GM23248 (cell line): ENCODE measurements around the gene LPCAT2. TPM values are rescaled to one million over a fixed set of nuclear protein-coding genes. Genes with fewer than 3 reads are reported as not detected.

Source experiments
- DNase-seq: peaks from one replicate; pipeline ENCODE4 v3.0.0-alpha.2; 2015
- H2AFZ ChIP-seq: fragments of 200-600 bp; sonication (generic); 2 replicates; pipeline ENCODE4 v1.6.1; 2016; ENCODE audit warnings: antibody characterized with exemption
- H3F3A ChIP-seq: fragments of 200-600 bp; sonication (generic); 2 replicates; pipeline ENCODE4 v1.6.1; 2016; ENCODE audit warnings: mild to moderate bottlenecking, antibody characterized with exemption, mixed run types; ENCODE audit not compliant: insufficient read depth
- H3K27ac ChIP-seq: fragments of 200-600 bp; sonication (generic); 2 replicates; pipeline ENCODE4 v1.5.1; 2016; ENCODE audit warnings: mild to moderate bottlenecking
- H3K27me3 ChIP-seq: fragments of 200-600 bp; sonication (generic); replicated peaks from 2 replicates; pipeline ENCODE4 v1.6.1; 2016; ENCODE audit warnings: mild to moderate bottlenecking; ENCODE audit not compliant: insufficient read depth
- H3K36me3 ChIP-seq: fragments of 200-600 bp; sonication (generic); 2 replicates; pipeline ENCODE4 v1.6.1; 2016; ENCODE audit warnings: low read depth, mild to moderate bottlenecking
- H3K4me1 ChIP-seq: fragments of 200-600 bp; sonication (generic); 2 replicates; pipeline ENCODE4 v1.6.1; 2016; ENCODE audit warnings: mild to moderate bottlenecking; ENCODE audit not compliant: insufficient read depth
- H3K4me2 ChIP-seq: fragments of 200-600 bp; sonication (generic); one replicate; pipeline ENCODE4 v1.6.1; 2016; ENCODE audit warnings: mild to moderate bottlenecking; ENCODE audit not compliant: unreplicated experiment
- H3K4me3 ChIP-seq: fragments of 200-600 bp; sonication (generic); 2 replicates; pipeline ENCODE4 v1.5.1; 2016; ENCODE audit warnings: mild to moderate bottlenecking
- H3K79me2 ChIP-seq: fragments of 200-600 bp; sonication (generic); 2 replicates; pipeline ENCODE4 v1.6.1; 2016; ENCODE audit warnings: mild to moderate bottlenecking; ENCODE audit not compliant: insufficient read depth
- H3K9ac ChIP-seq: fragments of 200-600 bp; sonication (generic); 2 replicates; pipeline ENCODE4 v1.6.1; 2016; ENCODE audit warnings: mild to moderate bottlenecking
- H3K9me2 ChIP-seq: fragments of 200-600 bp; sonication (generic); 2 replicates; pipeline ENCODE4 v1.6.1; 2016; ENCODE audit warnings: mixed run types, mild to moderate bottlenecking, moderate library complexity; ENCODE audit not compliant: insufficient read depth
- H3K9me3 ChIP-seq: fragments of 200-600 bp; sonication (generic); one replicate; pipeline ENCODE4 v1.6.1; 2017; ENCODE audit warnings: low read depth
- H4K20me1 ChIP-seq: fragments of 200-600 bp; sonication (generic); 2 replicates; pipeline ENCODE4 v1.6.0; 2016; ENCODE audit not compliant: insufficient read depth
- EZH2 ChIP-seq: fragments of 200-600 bp; sonication (generic); IDR thresholded peaks from 2 replicates; pipeline ENCODE4 v1.6.1; 2018; ENCODE audit warnings: antibody characterized with exemption, mild to moderate bottlenecking; ENCODE audit not compliant: insufficient read depth, poor library complexity, severe bottlenecking
- EZH2phosphoT487 ChIP-seq: fragments of 200-600 bp; sonication (generic); IDR thresholded peaks from 2 replicates; pipeline ENCODE4 v1.6.1; 2018; ENCODE audit warnings: antibody characterized with exemption, moderate library complexity, mild to moderate bottlenecking, low read depth; ENCODE audit not compliant: insufficient read depth
- WGBS, 2 experiments: methylation state at CpG; one replicate each; pipeline ENCODE4 v1.1.6; 2015 to 2017; ENCODE audit warnings: low lambda C conversion rate in 2 of 2, low coverage in 1 of 2; ENCODE audit errors: missing lambda C conversion rate in 2 of 2; 5-methylcytosine and 5-hydroxymethylcytosine counted together
- in situ Hi-C: fragments of 300-500 bp; cut with MboI; formaldehyde crosslinking; loops from 2 replicates; pipeline ENCODE4 v1.15.0; 2020
- polyA plus RNA-seq: library from polyadenylated mRNA; unstranded; fragments of >200 nt; fragmentation: Nextera tagmentation; extraction: Ambion mirVana; gene quantifications from 2 replicates; pipeline ENCODE4 v1.2.1, GENCODE V29; 2016
- total RNA-seq: library from RNA; depleted of rRNA; stranded (reverse); fragments of >200 nt; shearing (Covaris generic); gene quantifications from 2 replicates; pipeline ENCODE4 v1.2.3, GENCODE V29; 2014

The LPCAT2 gene
- total and polyA plus RNA-seq, 2 experiments from 2014 or later, result 11.4 to 12.4 TPM

DNA sequence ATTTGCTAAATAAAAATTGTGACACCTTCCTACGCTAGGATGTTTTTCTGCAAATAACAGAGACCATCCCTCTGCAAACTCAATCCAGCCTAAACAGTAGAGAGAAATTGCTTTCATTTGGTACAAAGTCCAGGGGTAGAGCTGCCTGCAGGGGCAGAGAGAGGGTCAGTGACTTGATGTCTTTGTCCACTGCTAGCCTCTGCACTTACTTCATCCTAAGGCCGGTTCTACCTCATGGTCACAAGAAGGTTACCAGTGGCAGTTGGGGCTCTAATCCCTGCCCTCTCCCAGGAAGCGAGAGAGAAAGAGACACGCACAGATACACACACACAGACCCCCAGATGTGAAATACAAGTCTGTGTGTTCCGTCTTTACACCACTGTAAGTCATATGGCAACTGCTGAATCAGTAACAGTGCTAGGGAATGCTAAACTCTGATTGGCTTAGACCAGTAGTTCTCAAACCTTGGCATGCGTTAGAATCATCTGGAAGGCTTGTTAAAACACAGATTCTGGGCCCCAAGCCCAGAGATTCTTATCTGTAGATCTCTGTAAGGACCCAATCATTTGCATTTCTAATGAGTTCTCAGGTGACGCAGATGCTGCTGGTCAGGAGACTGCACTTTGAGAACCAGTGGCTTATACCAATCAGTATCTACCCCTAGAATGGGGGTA, 13.1 kb upstream of the LPCAT2 start:
- Histone ChIP-seq H3K27me3 (no peaks in the 10 kb centered on the region), H4K20me1 (no peaks in the 10 kb centered on the region), H3K4me3 (no peak overlapping the region), H2AFZ (no peak overlapping the region), H3K4me1 (peaks cover 72% of the 10 kb centered on the region), H3K9me2 (no peaks in the 10 kb centered on the region), H3K4me2 (peak overlapping the region; percentile 21), H3K36me3 (peaks cover 64% of the 10 kb centered on the region), H3K79me2 (peaks cover 11% of the 10 kb centered on the region), H3K9me3 (no peaks in the 10 kb centered on the region), H3F3A (peaks cover 86% of the 10 kb centered on the region), H3K27ac (peak overlapping the region; percentile 96), H3K9ac (peak overlapping the region; percentile 71)
- in situ Hi-C loops, result loop anchor here (25.0 kb wide), 1 partner anchor 867 kb away; no protein-coding TSS in a partner anchor
- peak; percentile 92 for DNase-seq
- TF ChIP-seq EZH2 (no peak), EZH2phosphoT487 (no peak)
- WGBS, 2 experiments, result 60 to 61% methylated on average over 7 of the region's 7 CpGs

DNA sequence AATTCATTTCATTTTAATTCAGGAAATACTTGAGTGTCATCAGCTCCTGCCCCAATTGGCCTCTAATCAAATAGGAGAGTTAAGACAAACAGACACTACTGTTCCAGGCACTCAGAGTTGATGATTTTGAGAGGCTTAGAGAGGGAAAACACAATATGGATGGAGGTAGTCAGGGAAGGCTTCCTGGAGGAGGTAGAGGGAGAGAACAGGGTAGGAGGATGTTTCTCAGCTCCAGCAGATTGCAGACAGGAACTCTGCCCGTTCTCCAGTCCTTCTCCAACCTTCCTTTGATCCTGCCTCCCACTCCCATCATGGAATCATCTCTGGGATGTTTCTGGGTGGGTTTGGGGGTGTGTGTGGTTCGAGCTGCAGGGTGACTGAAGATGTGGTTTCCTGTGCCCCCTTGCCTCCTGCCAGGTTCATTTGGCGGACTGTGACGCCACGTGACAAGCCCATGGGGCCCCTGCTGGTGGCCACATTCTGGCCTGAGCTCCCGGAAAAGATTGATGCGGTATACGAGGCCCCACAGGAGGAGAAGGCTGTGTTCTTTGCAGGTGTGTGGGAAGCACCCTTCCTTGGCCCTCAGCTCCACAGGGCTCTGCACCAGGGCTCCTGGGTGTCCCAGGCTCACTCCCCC, 12.2 kb upstream of the LPCAT2 start:
- 75% methylated on average over 8 of the region's 8 CpGs for WGBS, 2 experiments
- Histone ChIP-seq H3K4me2 (peak overlapping the region; percentile 18), H4K20me1 (no peaks in the 10 kb centered on the region), H3K36me3 (peaks cover 65% of the 10 kb centered on the region), H3K9ac (peak overlapping the region; percentile 71; the same call in 1 of the 2 replicates), H3K9me3 (no peaks in the 10 kb centered on the region), H3F3A (peaks cover 86% of the 10 kb centered on the region), H3K4me3 (no peak overlapping the region), H3K9me2 (no peaks in the 10 kb centered on the region), H3K27ac (peak overlapping the region; percentile 96), H2AFZ (no peak overlapping the region), H3K4me1 (peaks cover 81% of the 10 kb centered on the region), H3K27me3 (no peaks in the 10 kb centered on the region), H3K79me2 (peaks cover 15% of the 10 kb centered on the region)
- in situ Hi-C loops, result loop anchor here (25.0 kb wide), 1 partner anchor 866 kb away; no protein-coding TSS in a partner anchor
- no peak for TF ChIP-seq EZH2phosphoT487
- TF ChIP-seq EZH2, result no peak
- DNase-seq, result no peak

DNA sequence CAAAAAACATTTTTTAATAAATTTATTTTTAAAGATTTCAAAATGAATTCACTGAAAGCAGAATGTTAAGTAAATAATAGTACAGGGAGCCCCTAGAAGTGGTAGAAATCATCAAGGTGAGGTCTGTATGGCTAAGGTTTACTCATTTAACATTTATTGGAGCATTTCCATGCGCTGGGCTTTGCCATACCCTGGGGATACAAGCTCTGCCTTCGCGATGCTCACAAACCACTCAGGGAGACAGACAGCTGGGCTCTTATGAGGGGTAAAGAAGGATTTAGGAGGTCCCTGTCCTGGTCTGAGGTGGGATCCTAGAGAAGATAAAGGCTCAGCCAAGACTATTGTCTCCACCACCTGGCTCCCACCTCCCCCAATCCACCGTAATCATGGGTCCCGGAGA, 11.3 kb upstream of the LPCAT2 start:
- TF ChIP-seq EZH2 (no peak), EZH2phosphoT487 (no peak)
- no peak for DNase-seq
- no peak overlapping the region for H2AFZ ChIP-seq
- no peak overlapping the region for H3K4me3 ChIP-seq
- no peaks in the 10 kb centered on the region for H3K9me3 ChIP-seq
- peaks cover 90% of the 10 kb centered on the region for H3K4me1 ChIP-seq
- H3K36me3 ChIP-seq, result peaks cover 70% of the 10 kb centered on the region
- H3K27ac ChIP-seq, result peak overlapping the region; percentile 96
- H3K9me2 ChIP-seq, result no peaks in the 10 kb centered on the region
- in situ Hi-C loops, result loop anchor here (25.0 kb wide), 1 partner anchor 865 kb away; no protein-coding TSS in a partner anchor
- H3K9ac ChIP-seq, result peak overlapping the region; percentile 58; the same call in 1 of the 2 replicates
- H3F3A ChIP-seq, result peaks cover 92% of the 10 kb centered on the region
- peaks cover 22% of the 10 kb centered on the region for H3K79me2 ChIP-seq
- H3K4me2 ChIP-seq, result no peak overlapping the region
- no peaks in the 10 kb centered on the region for H4K20me1 ChIP-seq
- no peaks in the 10 kb centered on the region for H3K27me3 ChIP-seq
- 88 to 93% methylated on average over 5 of the region's 5 CpGs for WGBS, 2 experiments

DNA sequence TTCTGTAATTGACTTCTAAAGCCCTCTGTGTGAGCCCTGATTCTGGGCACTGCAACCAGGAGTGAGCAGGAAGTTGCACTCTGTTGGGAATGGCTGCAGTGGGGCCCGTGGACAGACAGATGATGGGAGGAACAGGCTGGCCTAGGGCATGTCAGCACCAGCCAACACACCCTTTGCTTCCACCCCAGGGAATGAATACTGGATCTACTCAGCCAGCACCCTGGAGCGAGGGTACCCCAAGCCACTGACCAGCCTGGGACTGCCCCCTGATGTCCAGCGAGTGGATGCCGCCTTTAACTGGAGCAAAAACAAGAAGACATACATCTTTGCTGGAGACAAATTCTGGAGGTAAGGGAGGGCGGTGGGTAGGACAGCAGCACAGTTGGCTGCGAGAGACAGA, 10.8 kb upstream of the LPCAT2 start:
- H3K4me1 ChIP-seq, result peaks cover 95% of the 10 kb centered on the region
- no peak overlapping the region for H3K4me2 ChIP-seq
- H4K20me1 ChIP-seq, result no peaks in the 10 kb centered on the region
- H3K36me3 ChIP-seq, result peaks cover 72% of the 10 kb centered on the region
- no peak for TF ChIP-seq EZH2phosphoT487
- no peak for TF ChIP-seq EZH2
- no peaks in the 10 kb centered on the region for H3K9me2 ChIP-seq
- H3K79me2 ChIP-seq, result peaks cover 18% of the 10 kb centered on the region
- H3F3A ChIP-seq, result peaks cover 87% of the 10 kb centered on the region
- H3K9me3 ChIP-seq, result no peaks in the 10 kb centered on the region
- in situ Hi-C loops, result loop anchor here (25.0 kb wide), 1 partner anchor 864 kb away; no protein-coding TSS in a partner anchor
- H3K27ac ChIP-seq, result peak overlapping the region; percentile 96
- peak overlapping the region; percentile 58; the same call in 1 of the 2 replicates for H3K9ac ChIP-seq
- DNase-seq, result no peak
- H2AFZ ChIP-seq, result no peak overlapping the region
- no peak overlapping the region for H3K4me3 ChIP-seq
- 83 to 84% methylated on average over 6 of the region's 6 CpGs for WGBS, 2 experiments
- H3K27me3 ChIP-seq, result no peaks in the 10 kb centered on the region
